MM.1S (cell line): ENCODE measurements around the gene BICC1.

Experiments
- DNase-seq: peaks from one replicate; pipeline ENCODE4 v3.0.0-alpha.2; 2015
- H2AFZ ChIP-seq: fragments of 300-600 bp; sonication (generic); 2 replicates; pipeline ENCODE4 v1.6.0; 2016; ENCODE audit warnings: antibody characterized with exemption, low read length
- H3F3A ChIP-seq: fragments of 300-600 bp; sonication (generic); 2 replicates; pipeline ENCODE4 v1.6.1; 2016; ENCODE audit warnings: mild to moderate bottlenecking, antibody characterized with exemption, low read length, moderate library complexity, mixed read lengths; ENCODE audit not compliant: insufficient read depth
- H3K27ac ChIP-seq: fragments of 300-600 bp; sonication (generic); 2 replicates; pipeline ENCODE4 v1.5.1; 2016; ENCODE audit warnings: mild to moderate bottlenecking, low read length
- H3K27me3 ChIP-seq: fragments of 300-600 bp; sonication (generic); replicated peaks from 2 replicates; pipeline ENCODE4 v1.6.0; 2016; ENCODE audit warnings: low read length; ENCODE audit not compliant: insufficient read depth
- H3K36me3 ChIP-seq: fragments of 300-600 bp; sonication (generic); replicated peaks from 2 replicates; pipeline ENCODE4 v1.6.1; 2016; ENCODE audit warnings: mild to moderate bottlenecking, low read length, mixed read lengths; ENCODE audit not compliant: insufficient read depth
- H3K4me1 ChIP-seq: fragments of 300-600 bp; sonication (generic); 2 replicates; pipeline ENCODE4 v1.6.1; 2016; ENCODE audit warnings: low read length, mixed read lengths
- H3K4me2 ChIP-seq: fragments of 300-600 bp; sonication (generic); 2 replicates; pipeline ENCODE4 v1.6.0; 2016; ENCODE audit warnings: low read depth, low read length
- H3K4me3 ChIP-seq: fragments of 300-600 bp; sonication (generic); 2 replicates; pipeline ENCODE4 v1.5.1; 2016; ENCODE audit warnings: low read length, mixed read lengths
- H3K79me2 ChIP-seq: fragments of 300-600 bp; sonication (generic); 2 replicates; pipeline ENCODE4 v1.6.1; 2016; ENCODE audit warnings: mixed run types, low read length, mixed read lengths
- H3K9ac ChIP-seq: fragments of 300-600 bp; sonication (generic); 2 replicates; pipeline ENCODE4 v1.6.1; 2016; ENCODE audit warnings: low read length, mixed read lengths
- H3K9me2 ChIP-seq: fragments of 300-600 bp; sonication (generic); replicated peaks from 2 replicates; pipeline ENCODE4 v1.6.1; 2016; ENCODE audit warnings: mild to moderate bottlenecking, low read length, mixed read lengths; ENCODE audit not compliant: insufficient read depth
- H3K9me3 ChIP-seq: fragments of 300-600 bp; sonication (generic); replicated peaks from 2 replicates; pipeline ENCODE4 v1.6.1; 2016; ENCODE audit warnings: mild to moderate bottlenecking, low read length, mixed read lengths; ENCODE audit not compliant: insufficient read depth
- H4K20me1 ChIP-seq: fragments of 300-600 bp; sonication (generic); 2 replicates; pipeline ENCODE4 v1.6.1; 2016; ENCODE audit warnings: mild to moderate bottlenecking, low read length, moderate library complexity, mixed read lengths; ENCODE audit not compliant: insufficient read depth
- EZH2 ChIP-seq: fragments of 300-600 bp; sonication (generic); optimal IDR thresholded peaks from 2 replicates; pipeline ENCODE3; 2017; ENCODE audit warnings: low read depth, mild to moderate bottlenecking, antibody characterized with exemption, low read length, mixed read lengths
- EZH2phosphoT487 ChIP-seq: fragments of 300-600 bp; sonication (generic); IDR thresholded peaks from 2 replicates; pipeline ENCODE4 v1.6.1; 2018; ENCODE audit warnings: antibody characterized with exemption, low read length
- TF ChIP-seq, protein P1 (sequence below): fragments of 300-600 bp; sonication (generic); IDR thresholded peaks from 2 replicates; pipeline ENCODE4 v1.5.1; 2016; ENCODE audit warnings: antibody characterized with exemption, low read length, mixed read lengths

The BICC1 gene

DNA sequence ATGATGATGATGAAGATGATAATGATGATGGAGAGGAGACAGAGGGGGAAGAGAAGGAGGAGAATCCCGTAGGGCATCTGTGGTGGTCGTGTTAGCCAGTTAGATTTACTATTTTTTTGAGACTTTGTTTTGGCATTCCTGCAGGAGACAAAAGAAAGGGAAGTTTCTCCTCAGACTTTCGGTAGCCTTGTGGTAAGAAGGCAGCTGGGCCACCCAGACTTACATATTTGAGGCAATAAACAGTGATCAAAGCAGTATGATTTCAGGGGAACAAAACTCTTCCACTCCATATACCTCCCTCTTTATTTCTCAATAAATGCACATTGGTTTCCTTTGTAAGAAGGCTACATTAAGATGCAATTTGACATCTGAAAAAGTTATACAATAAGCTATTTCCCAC, 32.4 kb upstream of the BICC1 start:
- Histone ChIP-seq H3K9me3 (no peaks in the 10 kb centered on the region), H3K9me2 (no peaks in the 10 kb centered on the region), H4K20me1 (no peaks in the 10 kb centered on the region), H3K27me3 (no peaks in the 10 kb centered on the region), H3K4me1 (0 out of 2 replicates have a peak, but pooled peaks cover 4% of the 10 kb centered on the region), H3K9ac (no peak overlapping the region), H3K27ac (no peak overlapping the region), H3K4me2 (no peak overlapping the region), H3F3A (no peaks in the 10 kb centered on the region), H3K36me3 (no peaks in the 10 kb centered on the region), H2AFZ (no peak overlapping the region), H3K79me2 (no peaks in the 10 kb centered on the region), H3K4me3 (no peak overlapping the region)
- TF ChIP-seq, protein P1, sequence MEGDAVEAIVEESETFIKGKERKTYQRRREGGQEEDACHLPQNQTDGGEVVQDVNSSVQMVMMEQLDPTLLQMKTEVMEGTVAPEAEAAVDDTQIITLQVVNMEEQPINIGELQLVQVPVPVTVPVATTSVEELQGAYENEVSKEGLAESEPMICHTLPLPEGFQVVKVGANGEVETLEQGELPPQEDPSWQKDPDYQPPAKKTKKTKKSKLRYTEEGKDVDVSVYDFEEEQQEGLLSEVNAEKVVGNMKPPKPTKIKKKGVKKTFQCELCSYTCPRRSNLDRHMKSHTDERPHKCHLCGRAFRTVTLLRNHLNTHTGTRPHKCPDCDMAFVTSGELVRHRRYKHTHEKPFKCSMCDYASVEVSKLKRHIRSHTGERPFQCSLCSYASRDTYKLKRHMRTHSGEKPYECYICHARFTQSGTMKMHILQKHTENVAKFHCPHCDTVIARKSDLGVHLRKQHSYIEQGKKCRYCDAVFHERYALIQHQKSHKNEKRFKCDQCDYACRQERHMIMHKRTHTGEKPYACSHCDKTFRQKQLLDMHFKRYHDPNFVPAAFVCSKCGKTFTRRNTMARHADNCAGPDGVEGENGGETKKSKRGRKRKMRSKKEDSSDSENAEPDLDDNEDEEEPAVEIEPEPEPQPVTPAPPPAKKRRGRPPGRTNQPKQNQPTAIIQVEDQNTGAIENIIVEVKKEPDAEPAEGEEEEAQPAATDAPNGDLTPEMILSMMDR, result no peak
- TF ChIP-seq EZH2 (no peak), EZH2phosphoT487 (no peak)
- DNase-seq, result no peak

DNA sequence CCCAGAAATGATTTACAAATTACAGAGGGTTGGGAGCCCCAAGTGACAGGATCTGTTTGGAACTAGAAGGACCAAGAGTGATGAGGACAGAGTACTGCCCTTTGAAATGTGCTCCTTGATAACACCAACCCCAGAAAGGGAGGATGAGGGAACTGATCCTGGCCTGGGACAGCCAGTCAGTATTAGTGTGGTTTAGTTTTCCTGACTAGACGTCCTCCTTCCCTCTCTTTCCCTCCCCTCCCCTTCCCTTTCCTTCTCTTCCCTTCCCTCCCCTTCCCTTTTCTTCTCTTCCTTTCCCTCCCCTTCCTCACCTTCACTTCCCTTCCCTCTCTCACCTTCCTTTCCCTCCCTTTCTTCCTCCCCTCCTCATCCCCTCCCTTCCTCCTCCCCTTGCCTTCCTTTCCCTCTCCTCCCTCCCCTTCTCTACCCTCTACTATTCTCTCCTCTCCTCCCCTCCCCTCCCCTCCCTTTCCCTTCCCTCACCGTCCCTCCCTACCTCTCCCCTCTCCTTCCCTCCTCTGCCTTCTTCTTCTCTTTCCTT, 31.0 kb upstream of the BICC1 start:
- H3K9ac ChIP-seq, result no peak overlapping the region
- no peaks in the 10 kb centered on the region for H3K36me3 ChIP-seq
- H3F3A ChIP-seq, result no peaks in the 10 kb centered on the region
- no peaks in the 10 kb centered on the region for H3K9me2 ChIP-seq
- TF ChIP-seq EZH2phosphoT487 (no peak), EZH2 (no peak)
- TF ChIP-seq, protein P1, result no peak
- H2AFZ ChIP-seq, result no peak overlapping the region
- DNase-seq, result no peak
- H3K27me3 ChIP-seq, result no peaks in the 10 kb centered on the region
- no peak overlapping the region for H3K4me2 ChIP-seq
- H4K20me1 ChIP-seq, result no peaks in the 10 kb centered on the region
- H3K27ac ChIP-seq, result no peak overlapping the region
- no peaks in the 10 kb centered on the region for H3K79me2 ChIP-seq
- no peak overlapping the region for H3K4me3 ChIP-seq
- no peaks in the 10 kb centered on the region for H3K9me3 ChIP-seq
- no peaks in the 10 kb centered on the region for H3K4me1 ChIP-seq

DNA sequence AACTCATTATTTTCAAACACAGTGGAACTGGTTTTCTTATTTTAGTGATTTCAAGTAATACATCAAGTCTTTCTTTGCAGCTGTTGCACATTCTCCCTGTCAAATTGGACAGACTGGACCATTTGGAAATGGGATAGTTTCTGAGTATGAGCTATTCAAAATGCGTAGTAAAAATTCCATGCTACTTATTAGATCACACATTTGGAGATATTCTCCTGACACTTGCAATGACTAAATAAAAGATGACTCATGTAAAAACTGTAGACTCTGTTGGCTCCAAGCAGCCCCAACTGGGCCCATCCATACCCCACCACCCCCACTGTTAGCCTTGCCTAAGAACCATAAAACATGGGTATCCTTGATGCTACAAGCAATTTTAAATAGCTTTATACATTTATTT, 25.9 kb upstream of the BICC1 start:
- Histone ChIP-seq H3K4me3 (no peak overlapping the region), H3K27ac (no peak overlapping the region), H3K79me2 (no peaks in the 10 kb centered on the region), H3K27me3 (no peaks in the 10 kb centered on the region), H4K20me1 (no peaks in the 10 kb centered on the region), H2AFZ (no peak overlapping the region), H3K36me3 (no peaks in the 10 kb centered on the region), H3K9me2 (no peaks in the 10 kb centered on the region), H3F3A (no peaks in the 10 kb centered on the region), H3K9me3 (no peaks in the 10 kb centered on the region), H3K4me2 (no peak overlapping the region), H3K4me1 (no peaks in the 10 kb centered on the region), H3K9ac (no peak overlapping the region)
- TF ChIP-seq EZH2phosphoT487 (no peak), EZH2 (no peak)
- TF ChIP-seq, protein P1, result no peak
- DNase-seq, result no peak
